ENCODE data around the gene NPFFR1.

The NPFFR1 gene

GRCh38 chr10:70283071-70283444 lies 746 bp downstream of the NPFFR1 start:
- no peak overlapping the region for H3K4me3 ChIP-seq (replicated peaks in 1 of 2; ENCODE audit: low read depth in 2 of 2, low read length in 2 of 2)
- DNase-seq (ENCODE audit: low read depth in 2 of 2): no peak
- no peak for TF ChIP-seq CTCF (IDR thresholded peaks at IDR 0.05; ENCODE audit: low read depth, low read length)

DNA sequence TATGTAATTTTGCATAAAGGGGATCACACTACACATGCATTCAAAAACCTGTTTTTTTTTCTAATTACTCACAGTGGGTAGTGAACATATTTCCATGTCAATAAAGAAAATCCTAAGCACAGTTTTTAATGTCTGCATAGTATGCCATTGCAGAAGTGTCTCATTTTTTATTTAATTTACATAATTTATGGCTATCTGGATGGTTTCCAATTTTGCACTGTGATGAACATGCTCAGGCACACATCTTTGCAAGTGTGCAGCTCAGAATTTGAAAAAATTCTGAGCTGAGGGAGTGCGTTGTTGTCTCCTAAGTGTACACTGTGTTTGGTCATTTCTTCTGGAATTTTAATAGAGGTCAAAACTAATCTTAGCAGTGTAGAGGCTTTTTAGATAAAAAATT lies 2.2 kb downstream of the NPFFR1 start:
- H3K4me3 ChIP-seq (replicated peaks in 1 of 2; ENCODE audit: low read depth in 2 of 2, low read length in 2 of 2): no peak overlapping the region
- DNase-seq (ENCODE audit: low read depth in 2 of 2): no peak
- TF ChIP-seq CTCF (IDR thresholded peaks at IDR 0.05; ENCODE audit: low read depth, low read length): no peak

- TF ChIP-seq CTCF (IDR thresholded peaks at IDR 0.05; ENCODE audit: low read depth, low read length): no peak
- no peak overlapping the region for H3K4me3 ChIP-seq (replicated peaks in 1 of 2; ENCODE audit: low read depth in 2 of 2, low read length in 2 of 2)
- no peak for DNase-seq (ENCODE audit: low read depth in 2 of 2)
These were observed 3.7 kb downstream of the NPFFR1 start for GRCh38 chr10:70280099-70280498.

- no peak for TF ChIP-seq CTCF (IDR thresholded peaks at IDR 0.05; ENCODE audit: low read depth, low read length)
- no peak for DNase-seq (ENCODE audit: low read depth in 2 of 2)
These were observed 6.3 kb downstream of the NPFFR1 start for GRCh38 chr10:70277396-70278030.

DNA sequence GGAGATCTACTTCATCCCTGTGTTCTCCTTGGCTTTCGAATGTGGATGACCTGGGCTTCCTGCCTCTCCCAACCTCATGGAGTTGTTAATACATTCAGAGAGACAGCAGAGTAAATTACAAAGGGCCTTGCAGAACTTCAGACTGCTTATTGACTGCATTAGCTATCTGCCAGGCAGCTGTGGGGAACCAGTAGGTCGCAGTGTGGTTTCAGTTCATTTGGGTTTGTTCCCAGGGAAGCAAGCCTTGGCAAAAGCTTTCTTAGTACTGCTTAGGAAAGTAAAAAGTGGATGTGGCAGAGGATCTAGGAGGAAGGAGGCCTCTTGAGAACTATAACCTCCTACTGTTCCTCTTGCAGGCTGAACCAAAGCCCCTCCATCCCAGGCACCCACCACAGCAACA lies 9.2 kb downstream of the NPFFR1 start:
- TF ChIP-seq CTCF (IDR thresholded peaks at IDR 0.05; ENCODE audit: low read depth, low read length): no peak
- DNase-seq (ENCODE audit: low read depth in 2 of 2): peak; percentile 34 to 89
- H3K4me3 ChIP-seq (replicated peaks in 1 of 2; ENCODE audit: low read depth in 2 of 2, low read length in 2 of 2): no peak overlapping the region

More at GRCh38 chr10:70277396-70278030, 6.3 kb downstream of the NPFFR1 start:
- no peak overlapping the region for H3K4me3 ChIP-seq (replicated peaks in 1 of 2; ENCODE audit: low read depth in 2 of 2, low read length in 2 of 2)

- H3K4me3 ChIP-seq (replicated peaks in 1 of 2; ENCODE audit: low read depth in 2 of 2, low read length in 2 of 2): no peak overlapping the region
- peak; percentile 44 to 45 for DNase-seq (ENCODE audit: low read depth in 2 of 2)
- peak; percentile 48 for TF ChIP-seq CTCF (IDR thresholded peaks at IDR 0.05; ENCODE audit: low read depth, low read length)
These were observed 10.9 kb downstream of the NPFFR1 start for GRCh38 chr10:70272925-70273316.

Measured in cardiac fibroblast (primary cell).